ENCODE results near the gene GIGYF2.
A peak's percentile ranks its signal among the peaks of the same experiment; 100 is the strongest.

The GIGYF2 gene

DNA sequence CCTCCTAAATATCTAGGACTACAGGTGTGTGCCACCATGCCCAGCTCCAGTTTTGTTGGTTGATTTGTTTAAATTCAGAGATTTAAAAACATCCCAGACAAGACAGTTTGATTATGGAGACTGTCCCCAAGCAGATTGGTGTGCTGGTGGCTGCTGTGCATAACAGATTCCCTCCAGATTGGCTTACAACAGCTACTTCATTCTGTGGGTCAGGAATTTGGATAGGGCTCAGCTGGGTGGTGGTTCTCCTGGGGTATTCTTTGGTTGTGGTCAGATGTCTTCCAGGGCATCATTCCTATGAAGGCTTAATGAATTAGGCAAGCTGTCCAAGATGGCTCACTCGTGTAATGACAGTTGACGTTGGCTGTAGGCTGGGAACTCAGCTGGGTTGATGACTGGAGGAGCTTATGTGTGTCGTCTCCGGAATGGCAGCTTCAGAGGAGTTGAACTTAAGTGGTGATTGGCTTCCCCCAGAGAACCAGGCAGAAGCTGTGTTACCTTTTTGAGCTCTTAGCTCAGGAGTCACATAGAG is 162.3 kb downstream of the GIGYF2 start:
- no peak for DNase-seq (ENCODE audit: low read depth in 4 of 4, low spot score in 1 of 4)

DNA sequence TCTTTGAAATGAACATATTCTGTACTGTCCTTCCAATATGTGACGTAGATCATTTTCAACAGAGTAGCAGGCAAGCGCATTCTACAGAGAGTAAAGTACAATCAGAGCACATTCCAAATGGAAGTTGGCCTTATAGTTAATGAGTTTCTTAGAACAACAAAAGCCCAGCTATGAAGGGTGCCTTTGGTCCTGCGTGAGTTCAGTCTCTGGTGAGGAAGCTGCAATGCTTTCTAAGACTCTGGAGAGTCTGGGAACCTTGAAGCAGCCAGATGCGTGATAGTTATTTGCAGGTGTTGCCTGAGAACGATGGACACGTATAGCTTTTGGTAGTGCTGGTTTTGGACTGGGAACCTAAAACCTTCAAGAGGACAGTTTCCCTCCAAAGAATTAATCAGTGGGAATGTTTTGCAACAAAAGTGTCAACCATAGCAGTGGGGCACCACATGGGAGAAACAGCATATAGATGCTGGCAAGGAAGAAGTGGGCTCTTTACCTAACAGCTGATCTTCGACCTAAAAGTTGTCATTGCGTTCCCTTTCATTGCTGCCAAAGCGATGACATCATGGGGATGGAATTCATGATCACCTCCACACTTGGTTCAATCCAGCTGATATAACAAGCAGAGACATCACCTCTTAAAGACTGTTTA is 163.6 kb downstream of the GIGYF2 start:
- no peak for DNase-seq (ENCODE audit: low read depth in 4 of 4, low spot score in 1 of 4)

DNA sequence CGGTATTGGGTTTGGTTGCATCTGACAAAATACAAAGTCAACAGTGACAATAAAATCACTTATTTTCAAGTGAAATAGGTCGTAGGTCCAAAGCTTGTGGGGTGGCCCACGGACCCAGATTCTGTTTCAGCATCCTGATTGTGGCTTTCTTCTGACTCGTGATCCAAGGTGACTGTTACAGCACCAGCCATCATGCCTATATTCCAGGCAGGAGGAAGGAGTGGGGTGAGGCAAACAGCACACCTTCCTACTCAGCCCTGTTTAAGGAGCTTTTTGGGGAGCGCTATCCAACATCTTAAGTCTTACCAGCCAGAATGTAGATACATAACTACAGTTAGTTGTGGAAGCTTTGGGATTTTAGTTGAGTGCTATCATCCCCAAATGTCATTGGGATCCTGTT is 164.2 kb downstream of the GIGYF2 start:
- no peak for DNase-seq (ENCODE audit: low read depth in 4 of 4, low spot score in 1 of 4)

DNA sequence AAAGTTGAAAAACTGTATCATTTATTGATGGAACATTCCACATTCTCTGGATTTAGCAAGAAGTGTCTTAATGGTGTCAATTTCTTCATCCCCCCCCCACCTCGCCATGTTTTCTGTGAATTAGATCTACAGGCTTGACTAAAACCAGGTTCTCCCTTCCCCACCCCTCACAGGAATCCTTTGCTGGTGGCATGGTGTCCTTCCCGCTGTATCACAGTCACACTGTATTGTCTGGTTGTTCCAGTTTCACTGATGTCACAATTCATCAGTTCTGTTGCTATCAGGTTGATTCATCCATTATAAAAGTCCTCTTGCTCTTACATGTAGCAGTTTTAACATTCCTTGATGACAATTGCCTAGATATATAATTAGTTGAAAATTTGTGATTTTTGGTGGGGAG is 166.9 kb downstream of the GIGYF2 start:
- no peak for DNase-seq (ENCODE audit: low read depth in 4 of 4, low spot score in 1 of 4)

DNA sequence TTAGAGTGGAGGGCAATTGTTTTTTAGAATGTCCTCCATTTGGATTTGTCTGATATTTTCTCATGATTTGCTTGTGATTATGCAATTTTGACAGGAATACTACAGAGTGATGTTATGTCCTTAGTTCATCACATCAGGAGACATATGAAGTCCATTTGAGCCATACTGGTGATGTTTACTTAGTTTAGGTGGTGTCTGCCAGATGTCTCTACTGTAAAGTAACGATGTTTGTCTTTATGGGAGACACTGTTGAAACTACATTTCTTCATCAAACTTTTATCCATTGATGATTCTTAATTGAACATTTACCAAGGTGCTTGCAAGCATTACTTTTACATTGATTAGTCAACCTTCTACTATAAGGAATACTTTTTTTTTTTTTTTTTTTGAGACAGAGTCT is 168.0 kb downstream of the GIGYF2 start:
- no peak for DNase-seq (ENCODE audit: low read depth in 4 of 4, low spot score in 1 of 4)

DNA sequence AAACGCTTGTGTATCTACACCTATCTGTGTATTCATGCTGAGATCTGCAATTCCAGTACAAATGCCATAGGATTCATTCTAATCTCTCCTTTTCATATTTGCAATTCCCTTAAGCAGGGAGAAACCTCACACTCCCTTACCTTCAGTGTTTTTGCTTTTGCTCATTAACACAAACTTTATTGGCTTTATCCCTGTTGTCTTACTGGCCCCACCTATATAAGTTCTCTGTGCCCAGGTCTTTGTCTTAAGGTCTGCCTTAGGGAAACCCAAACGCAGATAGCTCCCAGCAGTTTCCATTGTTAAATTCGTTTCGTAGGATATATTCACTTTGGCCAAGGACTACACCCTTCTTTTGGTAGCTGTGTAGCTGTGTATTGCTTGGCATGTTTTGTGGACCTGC is 169.0 kb downstream of the GIGYF2 start:
- DNase-seq (ENCODE audit: low read depth in 4 of 4, low spot score in 1 of 4): no peak

DNA sequence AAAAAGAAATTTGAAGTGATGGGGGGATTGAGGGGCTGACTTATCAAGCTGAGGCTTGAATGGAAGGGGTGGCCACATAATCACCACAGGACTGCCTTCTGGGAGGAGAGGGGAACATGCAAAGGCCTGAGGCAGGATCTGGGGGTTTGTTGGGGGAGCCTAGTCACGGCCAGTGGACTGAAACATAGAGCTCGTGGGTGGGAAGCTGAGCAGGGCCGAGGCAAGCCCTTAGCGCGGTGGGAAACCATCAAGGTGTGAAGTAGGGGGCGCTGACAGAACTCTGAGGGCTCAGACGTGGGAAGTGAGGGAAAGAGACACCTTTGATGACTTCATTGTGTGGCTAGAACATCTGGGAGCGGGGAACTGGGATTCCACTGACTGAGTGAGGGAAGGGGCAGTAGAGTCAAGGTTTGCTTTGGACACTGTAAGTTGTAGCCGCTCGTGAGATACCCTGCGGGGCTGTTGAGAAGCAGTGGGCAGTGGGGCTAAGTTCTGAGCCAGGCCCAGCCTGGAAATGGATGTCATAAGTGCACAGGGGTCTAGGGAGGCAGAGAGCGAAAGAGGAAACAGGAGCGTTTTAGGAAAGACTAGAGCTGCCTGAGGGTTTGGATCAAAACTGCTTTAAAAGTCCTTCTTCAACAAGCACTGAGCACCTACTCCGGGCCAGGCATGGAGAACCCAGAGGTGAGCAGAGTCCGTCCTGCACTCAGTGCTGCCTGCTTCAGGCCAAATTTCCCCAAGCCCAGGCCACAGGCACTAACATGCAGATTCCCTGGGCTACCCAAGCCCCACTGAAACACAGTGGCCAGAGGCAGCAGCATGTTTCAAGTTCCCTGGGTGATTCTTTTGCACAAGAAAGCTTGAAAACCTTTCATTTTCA is 172.2 kb downstream of the GIGYF2 start:
- DNase-seq (ENCODE audit: low read depth in 4 of 4, low spot score in 1 of 4): no peak

DNA sequence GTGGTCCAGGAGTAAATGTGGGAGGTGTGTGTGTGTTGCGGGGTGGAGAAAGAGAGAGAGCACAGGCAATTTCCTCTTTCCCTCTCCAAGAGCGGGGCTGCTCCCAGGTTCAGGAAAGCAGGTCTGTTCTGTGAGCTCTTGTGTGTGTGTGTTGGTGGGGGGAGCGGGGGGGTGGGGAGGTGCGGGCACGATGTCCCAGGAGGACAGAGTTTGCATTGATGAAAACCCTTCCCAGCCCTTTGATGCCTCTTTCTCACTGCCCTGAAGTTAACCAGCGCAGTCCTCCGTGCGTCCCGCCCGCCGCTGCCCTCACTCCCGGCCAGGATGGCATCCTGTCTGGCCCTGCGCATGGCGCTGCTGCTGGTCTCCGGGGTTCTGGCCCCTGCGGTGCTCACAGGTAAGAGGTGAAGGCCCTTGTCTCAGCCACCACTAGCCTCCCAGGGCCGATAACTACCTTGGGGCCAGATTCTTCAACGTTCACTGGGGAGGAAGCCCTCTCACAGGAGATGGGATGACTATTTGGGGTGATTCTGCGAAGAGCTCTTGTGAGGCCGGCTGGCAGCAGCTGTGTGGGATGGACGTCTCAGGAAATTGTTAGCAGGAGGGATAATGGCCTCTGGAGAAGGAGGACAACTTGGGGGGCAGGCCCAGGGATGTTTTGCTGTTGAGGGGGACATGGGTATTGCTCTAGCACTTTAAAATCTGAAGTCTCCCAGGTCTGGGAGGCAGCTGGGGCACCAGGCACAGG is 173.1 kb downstream of the GIGYF2 start, which contains the start of gene SNORC:
Gene SNORC, plus strand, starts transcription at position 247 of the 748 bp plus-strand sequence. Its CDS starts 78 bp downstream, at position 325.
- DNase-seq (ENCODE audit: low read depth in 4 of 4, low spot score in 1 of 4): no peak

DNA sequence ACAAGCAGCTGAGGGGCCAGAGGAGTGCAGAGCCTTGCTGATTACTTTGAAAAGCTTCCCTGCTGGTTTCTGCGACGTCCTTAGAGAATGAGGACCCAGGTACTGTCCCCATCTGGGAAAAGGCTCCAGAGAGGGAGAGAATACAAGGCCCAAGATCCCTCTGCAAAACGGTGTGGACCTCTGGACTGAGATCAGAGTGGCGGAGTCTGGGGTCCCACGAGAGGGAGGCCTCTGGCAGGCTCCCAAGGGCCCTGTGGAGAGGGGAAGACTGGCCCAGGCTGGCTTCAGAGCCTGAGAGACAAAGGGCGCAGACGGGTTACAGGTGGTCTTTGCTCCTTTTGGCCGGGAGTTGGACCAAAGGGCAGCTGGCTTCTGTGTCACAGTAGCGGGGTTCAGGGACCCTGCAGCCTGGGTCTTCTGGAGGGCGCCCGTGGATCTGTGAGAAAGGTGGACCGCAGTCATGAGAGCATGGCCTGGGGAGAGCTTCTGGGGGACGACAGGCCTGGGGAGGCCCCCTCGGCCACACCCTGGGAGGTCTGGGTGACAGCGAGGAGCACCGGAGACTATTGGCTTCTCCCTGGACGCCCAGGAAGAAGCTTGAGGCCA is 173.7 kb downstream of the GIGYF2 start:
- DNase-seq (ENCODE audit: low read depth in 4 of 4, low spot score in 1 of 4): no peak

DNA sequence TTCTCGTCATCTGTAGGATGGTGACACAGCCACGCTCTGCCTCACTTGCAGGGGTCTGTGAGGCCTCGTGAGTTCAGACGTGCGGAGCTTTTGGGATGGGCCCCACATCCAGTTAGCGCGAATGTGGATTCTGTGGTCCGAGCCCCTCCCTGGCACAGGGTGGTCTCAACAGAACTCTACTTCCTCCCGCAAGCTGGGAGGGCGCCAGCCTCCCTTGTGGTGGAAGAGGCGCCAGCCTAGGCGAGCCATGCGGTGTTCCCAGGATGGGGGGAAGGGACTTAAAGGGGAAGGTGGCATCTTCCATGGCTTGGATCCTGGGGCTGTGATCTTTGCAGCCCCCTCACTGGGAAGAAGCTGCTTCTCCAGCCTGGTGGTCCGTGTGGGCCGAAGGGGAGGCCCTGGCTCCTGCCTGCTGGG is 174.3 kb downstream of the GIGYF2 start:
- DNase-seq (ENCODE audit: low read depth in 4 of 4, low spot score in 1 of 4): no peak

DNA sequence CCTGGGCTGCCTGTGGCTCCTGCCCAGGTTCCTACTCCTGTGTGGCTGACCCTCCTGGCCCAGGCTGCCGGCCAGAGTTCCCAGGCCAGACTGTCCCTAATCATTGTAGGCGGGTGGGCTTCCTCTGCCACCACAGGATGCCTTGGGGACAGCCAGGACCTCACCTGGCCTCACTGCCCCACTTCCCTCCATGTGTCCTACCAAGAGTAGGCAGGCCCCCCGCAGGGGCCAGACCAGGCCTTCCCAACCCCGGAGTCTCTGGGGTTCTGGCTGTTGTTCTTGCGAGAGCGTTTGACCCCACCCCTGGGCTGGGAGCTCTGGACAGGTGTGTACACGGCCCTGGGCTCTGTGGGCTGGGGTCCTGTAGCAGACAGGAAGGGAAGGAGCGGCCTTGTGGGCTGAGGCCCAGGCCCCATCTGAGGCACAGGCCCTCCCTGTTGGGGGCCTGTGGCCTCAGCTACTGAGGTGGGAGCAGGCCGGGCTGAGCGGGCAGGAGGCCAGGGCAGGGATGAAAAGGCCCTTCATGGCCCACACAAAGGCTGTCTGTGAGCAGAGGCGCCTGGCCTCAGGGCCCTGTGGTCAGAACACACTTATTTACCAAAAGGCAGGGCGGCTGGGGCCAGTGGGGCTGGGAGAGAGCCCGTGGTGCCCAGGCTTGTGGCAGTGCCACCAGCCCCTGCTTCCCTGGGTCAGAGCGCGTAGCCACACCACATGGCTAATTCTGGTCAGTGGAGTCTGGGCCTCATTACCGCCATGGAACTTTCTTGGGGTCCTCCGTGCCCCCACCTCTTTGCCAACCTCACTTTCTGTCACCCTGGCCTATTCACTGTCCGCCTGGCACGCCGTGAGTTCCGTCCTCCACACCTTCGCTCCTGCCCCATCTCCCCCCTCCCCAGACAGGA is 175.0 kb downstream of the GIGYF2 start:
- no peak for DNase-seq (ENCODE audit: low read depth in 4 of 4, low spot score in 1 of 4)

DNA sequence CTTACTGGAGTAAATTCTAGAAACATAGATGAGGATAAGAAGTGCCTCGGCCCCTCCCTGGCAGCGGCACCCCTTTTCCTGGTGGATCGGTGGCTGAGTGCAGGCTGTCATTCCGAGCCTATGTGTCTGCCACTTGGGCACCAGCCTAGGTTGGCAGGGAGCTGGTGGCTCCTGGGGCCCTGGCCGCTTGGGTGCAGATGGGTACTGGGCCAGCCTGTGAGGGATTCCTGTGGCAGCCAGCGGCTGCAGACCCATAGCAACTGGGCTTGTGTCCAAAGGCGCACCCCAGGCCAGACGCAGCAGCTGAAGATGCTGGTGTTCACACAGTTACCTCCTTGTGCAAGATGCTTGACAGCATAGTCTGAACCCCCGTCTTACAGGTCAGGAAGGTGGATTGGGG is 175.7 kb downstream of the GIGYF2 start:
- no peak for DNase-seq (ENCODE audit: low read depth in 4 of 4, low spot score in 1 of 4)

DNA sequence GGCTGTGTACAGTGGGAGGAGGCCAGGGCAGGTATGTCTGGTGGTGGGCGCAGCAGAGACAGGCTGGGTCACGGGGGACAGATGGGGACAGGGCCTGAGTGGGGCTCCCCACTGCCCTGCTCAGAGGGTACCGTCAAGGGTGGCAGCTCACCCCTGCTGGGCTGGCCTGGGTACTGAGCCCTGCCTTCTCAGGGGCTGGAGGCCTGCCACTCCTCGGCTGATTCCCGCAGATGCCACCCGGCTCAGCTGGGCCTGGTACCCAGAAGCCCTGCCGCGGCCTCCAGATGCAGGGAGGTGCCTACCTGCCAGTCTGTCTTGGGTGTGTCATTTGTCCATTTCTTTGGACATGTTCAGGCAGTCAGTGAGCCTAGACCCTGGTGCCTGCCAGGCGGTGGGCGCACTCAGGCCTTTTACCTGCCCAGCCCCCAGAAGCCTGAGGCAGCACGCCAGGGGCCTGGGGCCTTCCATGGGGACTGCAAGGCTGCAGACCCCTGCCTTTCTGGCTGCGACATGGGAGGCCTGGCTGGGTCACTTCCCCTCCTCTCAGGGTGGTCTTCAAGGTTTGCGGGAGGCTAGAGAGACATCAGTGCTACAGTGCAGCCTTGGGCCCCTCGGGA is 176.3 kb downstream of the GIGYF2 start:
- no peak for DNase-seq (ENCODE audit: low read depth in 4 of 4, low spot score in 1 of 4)

DNA sequence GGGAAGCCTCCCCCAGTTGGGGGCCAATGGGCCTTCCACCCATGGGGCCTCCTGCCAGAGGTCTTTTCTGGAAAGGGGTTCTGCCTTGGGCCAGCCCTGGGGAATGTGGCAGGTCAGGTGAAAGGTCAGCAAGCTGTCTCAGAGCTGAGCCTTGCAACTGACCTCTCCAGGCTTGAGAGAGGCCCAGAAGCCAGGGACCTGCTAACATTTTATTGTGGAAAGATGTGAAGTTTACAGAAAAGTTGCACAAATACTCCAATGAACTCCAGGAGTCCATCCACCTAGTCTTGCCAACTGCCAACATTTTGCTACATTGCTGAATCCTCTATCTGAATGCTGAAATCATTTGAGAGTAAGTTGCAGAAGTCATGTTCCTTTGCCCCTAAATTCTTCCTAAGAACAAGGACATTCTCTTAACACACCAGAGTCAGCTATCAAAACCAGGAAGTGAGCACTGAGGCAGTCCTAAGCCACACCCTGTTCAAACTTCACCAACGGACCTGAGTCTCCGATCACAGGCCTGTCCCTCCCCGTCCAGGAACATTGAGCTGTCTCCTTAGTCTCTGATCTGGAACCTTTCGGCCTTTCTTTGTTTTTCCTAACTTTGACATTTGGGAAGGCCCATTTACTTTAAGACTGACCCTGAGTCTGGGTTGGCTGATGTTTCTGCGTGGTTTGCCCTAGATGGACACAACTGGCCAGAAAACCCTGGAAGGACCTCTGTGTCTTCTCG is 176.9 kb downstream of the GIGYF2 start:
- no peak for DNase-seq (ENCODE audit: low read depth in 4 of 4, low spot score in 1 of 4)

DNA sequence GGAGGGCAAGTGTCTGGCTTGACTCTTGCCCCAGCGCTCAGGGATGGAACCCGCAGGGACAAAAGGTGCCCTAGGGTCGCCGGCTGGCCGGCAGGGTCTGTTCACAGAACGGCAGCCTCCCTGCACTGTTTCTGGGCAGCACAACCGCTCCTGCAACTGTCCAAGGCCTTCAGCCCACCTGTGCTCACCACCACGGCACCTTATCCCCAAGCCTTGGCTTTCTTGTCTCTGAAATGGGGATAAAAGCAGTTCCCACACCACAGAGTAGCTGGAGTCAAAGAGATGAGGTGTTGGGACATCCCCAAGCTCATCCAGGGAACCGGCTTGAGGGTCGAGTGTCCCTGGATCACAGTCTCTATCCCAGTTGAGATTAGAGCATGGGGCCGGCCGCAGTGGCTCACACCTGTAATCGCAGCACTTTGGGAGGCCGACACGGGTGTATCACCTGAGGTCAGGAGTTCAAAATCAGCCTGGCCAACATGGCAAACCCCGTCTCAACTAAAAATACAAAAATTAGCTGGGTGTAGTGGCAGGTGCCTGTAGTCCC is 177.6 kb downstream of the GIGYF2 start:
- DNase-seq (ENCODE audit: low read depth in 4 of 4, low spot score in 1 of 4): no peak

DNA sequence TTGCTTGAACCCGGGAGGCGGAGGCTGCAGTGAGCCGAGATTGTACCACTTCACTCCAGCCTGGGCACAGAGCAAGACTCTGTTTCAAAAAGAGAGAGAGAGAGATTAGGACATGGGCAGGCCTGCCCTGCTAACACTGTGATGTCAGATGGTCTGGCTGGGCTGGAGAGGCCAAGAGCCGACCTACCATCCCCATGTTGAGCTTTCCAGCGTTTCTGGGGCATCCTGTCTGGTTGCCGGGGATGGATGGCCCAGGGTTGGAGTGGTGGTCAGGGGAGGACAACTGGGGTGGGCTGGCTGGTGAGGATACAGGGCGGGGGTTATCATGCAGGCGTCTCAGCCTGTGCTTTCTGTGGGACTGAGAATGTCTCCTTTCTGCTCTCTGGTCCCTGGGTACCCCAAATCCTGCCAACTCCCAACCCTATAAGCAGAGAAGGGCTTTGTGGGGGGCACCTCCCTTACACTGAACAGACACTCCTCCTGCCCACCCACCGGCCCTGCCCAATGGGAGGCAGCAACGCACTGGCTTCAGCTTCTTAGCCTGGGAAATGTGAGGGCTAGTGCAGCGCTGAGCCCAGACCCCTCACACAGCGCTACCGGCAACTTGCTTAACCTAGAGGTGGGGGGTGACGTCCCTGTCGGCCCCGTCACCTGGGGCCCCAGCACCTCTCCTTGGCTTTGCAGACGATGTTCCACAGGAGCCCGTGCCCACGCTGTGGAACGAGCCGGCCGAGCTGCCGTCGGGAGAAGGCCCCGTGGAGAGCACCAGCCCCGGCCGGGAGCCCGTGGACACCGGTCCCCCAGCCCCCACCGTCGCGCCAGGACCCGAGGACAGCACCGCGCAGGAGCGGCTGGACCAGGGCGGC is 178.4 kb downstream of the GIGYF2 start:
- DNase-seq (ENCODE audit: low read depth in 4 of 4, low spot score in 1 of 4): no peak

DNA sequence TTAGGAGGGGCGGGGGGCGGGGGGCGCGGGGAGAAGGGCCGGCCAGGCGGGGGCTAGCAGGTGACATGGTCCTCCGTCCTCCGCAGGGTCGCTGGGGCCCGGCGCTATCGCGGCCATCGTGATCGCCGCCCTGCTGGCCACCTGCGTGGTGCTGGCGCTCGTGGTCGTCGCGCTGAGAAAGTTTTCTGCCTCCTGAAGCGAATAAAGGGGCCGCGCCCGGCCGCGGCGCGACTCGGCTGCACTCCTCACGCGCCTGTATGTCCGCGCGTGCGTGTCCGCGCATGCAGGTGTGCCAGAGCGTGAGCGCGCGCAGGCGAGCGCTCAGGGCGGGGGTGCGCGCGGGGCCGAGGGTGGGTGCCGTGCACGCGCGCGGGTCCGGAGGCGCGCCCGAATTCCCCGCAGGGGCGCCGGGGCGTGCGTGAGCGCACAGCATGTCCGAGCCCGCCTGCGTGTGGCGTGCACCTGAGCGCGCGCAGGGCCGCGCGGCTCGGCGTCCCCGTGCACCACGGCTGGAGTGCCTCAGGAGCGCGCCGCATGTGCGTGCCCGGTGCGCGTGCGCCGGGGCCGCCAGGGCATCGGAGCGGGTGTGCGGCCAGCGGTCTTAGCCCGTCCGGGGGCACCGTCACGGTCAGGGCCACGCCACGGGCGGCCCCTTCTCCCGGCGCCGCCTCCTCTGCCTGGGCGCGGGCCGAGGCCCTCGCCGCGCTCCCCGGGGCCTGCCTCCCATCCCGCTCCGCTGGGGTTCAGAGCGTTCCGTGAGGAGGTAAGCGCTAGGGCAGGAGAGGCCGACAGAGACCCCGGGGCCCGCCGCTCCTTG is 179.2 kb downstream of the GIGYF2 start:
- peak in 2 of 4 experiments; percentile 21 to 31 for DNase-seq (ENCODE audit: low read depth in 4 of 4, low spot score in 1 of 4)

Data from stimulated activated CD4-positive, alpha-beta T cell treated with anti-CD3 and anti-CD28 coated beads, Interleukin-1b, Interleukin-23, amount 100 ng/mL, for 24 hours (primary cell).